AG09319 (cell line): ENCODE results near the gene NCMAP.

Experiments used
- DNase-seq: peaks from one replicate; pipeline ENCODE4 v3.0.0-alpha.2; 2010; ENCODE audit warnings: low read depth; ENCODE audit errors: extremely low read depth
- CTCF ChIP-seq: IDR thresholded peaks from 2 replicates; pipeline ENCODE4 v1.5.1; 2011; ENCODE audit warnings: low read depth, mild to moderate bottlenecking, inconsistent platforms, low read length, moderate library complexity

The NCMAP gene

GRCh38 chr1:24589200-24589599 lies 33.3 kb downstream of the NCMAP start:
- TF ChIP-seq CTCF = no peak
- no peak for DNase-seq

- no peak for DNase-seq
- no peak for TF ChIP-seq CTCF
Observed at GRCh38 chr1:24591781-24592180, 35.9 kb downstream of the NCMAP start.

- DNase-seq = no peak
- TF ChIP-seq CTCF = no peak
Observed at GRCh38 chr1:24594328-24594598, 38.4 kb downstream of the NCMAP start.

- no peak for DNase-seq
- TF ChIP-seq CTCF = no peak
Observed at GRCh38 chr1:24596401-24596880, 40.6 kb downstream of the NCMAP start.

- no peak for TF ChIP-seq CTCF
- DNase-seq = no peak
Observed at GRCh38 chr1:24599265-24599664, 43.4 kb downstream of the NCMAP start.

- no peak for TF ChIP-seq CTCF
- DNase-seq = no peak
Observed at GRCh38 chr1:24600551-24600950, 44.7 kb downstream of the NCMAP start.

- no peak for TF ChIP-seq CTCF
- DNase-seq = no peak
Observed at GRCh38 chr1:24605534-24606295, 49.8 kb downstream of the NCMAP start.
